BLaER1 treated with 17β-estradiol and CSF1 and Interleukin-3, amounts not matched to agents 10 nM and 100 nM (cell line): ENCODE results near the gene IARS2.

Source experiments
- H3K27ac ChIP-seq, 11 experiments: shearing (Covaris generic); formaldehyde crosslinking; 2 replicates each; pipeline ENCODE4 v1.8.1; 2022
- H3K27me3 ChIP-seq, 11 experiments: shearing (Covaris generic); formaldehyde crosslinking; 2 replicates each; pipeline ENCODE4 v1.8.1; 2022
- H3K36me3 ChIP-seq, 11 experiments: shearing (Covaris generic); formaldehyde crosslinking; 2 replicates each; pipeline ENCODE4 v1.8.1; 2022
- H3K4me1 ChIP-seq, 10 experiments: shearing (Covaris generic); formaldehyde crosslinking; 2 replicates each; pipeline ENCODE4 v1.8.1; 2022
- H3K4me2 ChIP-seq, 11 experiments: shearing (Covaris generic); formaldehyde crosslinking; 2 replicates each; pipeline ENCODE4 v1.8.1; 2022
- H3K4me3 ChIP-seq, 10 experiments: shearing (Covaris generic); formaldehyde crosslinking; 2 replicates each; pipeline ENCODE4 v1.8.1; 2022
- H3K9ac ChIP-seq, 11 experiments: shearing (Covaris generic); formaldehyde crosslinking; 2 replicates each; pipeline ENCODE4 v1.8.1; 2022
- H3K9me3 ChIP-seq, 11 experiments: shearing (Covaris generic); formaldehyde crosslinking; replicated peaks in 1 of 11; 2 replicates each; pipeline ENCODE4 v1.8.1; 2022
- H4K20me1 ChIP-seq, 11 experiments: shearing (Covaris generic); formaldehyde crosslinking; 2 replicates each; pipeline ENCODE4 v1.8.1; 2022
- Cebpa-rat ChIP-seq, 11 experiments: shearing (Covaris generic); IDR thresholded peaks; 2 replicates each; pipeline ENCODE4 v1.8.1; 2022

The IARS2 gene

DNA sequence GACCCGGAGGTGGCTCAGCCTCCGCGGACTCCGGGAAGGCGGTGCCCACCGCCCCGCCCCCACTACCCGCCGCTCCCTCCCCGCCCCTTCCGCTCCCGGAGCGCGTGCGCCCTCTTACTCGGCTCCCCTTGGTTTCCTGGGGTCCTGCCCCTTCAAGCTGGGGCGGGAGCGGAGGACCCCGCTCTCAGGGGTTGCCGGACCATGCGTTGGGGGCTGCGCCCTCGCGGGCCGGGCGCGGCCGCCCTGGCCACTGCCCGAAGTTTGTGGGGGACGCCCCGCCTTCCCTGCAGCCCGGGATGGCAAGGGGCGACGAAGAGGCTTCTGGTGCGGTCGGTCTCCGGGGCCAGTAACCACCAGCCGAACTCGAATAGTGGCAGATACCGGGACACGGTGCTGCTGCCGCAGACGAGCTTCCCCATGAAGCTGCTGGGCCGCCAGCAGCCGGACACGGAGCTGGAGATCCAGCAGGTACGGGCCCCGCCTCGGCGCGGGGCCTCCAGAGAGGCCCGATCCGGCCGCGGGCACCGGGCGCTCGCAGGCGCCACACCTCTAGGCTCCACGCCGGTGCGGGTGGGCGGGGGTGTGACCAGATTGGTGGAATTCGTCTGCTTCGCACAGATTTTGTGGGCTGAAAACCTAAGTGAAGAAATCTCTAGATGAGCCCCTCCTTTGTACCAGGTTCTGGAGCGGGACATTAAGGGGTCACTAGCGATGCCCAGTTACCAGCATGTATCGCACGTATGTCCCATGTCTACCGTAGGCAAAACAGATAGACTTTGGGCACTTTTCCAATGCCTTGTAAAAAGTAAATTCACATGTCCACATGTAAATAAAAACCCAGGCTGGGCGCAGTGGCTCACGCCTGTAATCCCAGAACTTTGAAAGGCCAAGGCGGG is at the start of gene IARS2:
Gene IARS2 (plus strand): TSS at position 117 of the 896 bp plus-strand sequence. CDS start 85 bp downstream, at position 202.
- peak within 1 kb of the TSS; percentile 86 to 98 (median 90) for H3K9ac ChIP-seq
- H4K20me1 ChIP-seq, result no peaks in the 10 kb centered on the region; a peak in 1 of 22 replicates
- H3K4me1 ChIP-seq, result peaks cover 17 to 25% (median 20%) of the 10 kb centered on the region in 10 experiments
- no peaks in the 10 kb centered on the region for H3K9me3 ChIP-seq
- peak within 1 kb of the TSS; percentile 62 to 92 (median 88) for H3K27ac ChIP-seq
- H3K27me3 ChIP-seq, result no peaks in the 10 kb centered on the region
- peak within 1 kb of the TSS; percentile 73 to 94 (median 86) for H3K4me2 ChIP-seq
- H3K4me3 ChIP-seq, result peak within 1 kb of the TSS; percentile 78 to 99 (median 95)
- peaks cover 24 to 40% (median 31%) of the 10 kb centered on the region in 11 experiments for H3K36me3 ChIP-seq
- TF ChIP-seq Cebpa-rat (IDR thresholded peaks at IDR 0.05), result no peak

DNA sequence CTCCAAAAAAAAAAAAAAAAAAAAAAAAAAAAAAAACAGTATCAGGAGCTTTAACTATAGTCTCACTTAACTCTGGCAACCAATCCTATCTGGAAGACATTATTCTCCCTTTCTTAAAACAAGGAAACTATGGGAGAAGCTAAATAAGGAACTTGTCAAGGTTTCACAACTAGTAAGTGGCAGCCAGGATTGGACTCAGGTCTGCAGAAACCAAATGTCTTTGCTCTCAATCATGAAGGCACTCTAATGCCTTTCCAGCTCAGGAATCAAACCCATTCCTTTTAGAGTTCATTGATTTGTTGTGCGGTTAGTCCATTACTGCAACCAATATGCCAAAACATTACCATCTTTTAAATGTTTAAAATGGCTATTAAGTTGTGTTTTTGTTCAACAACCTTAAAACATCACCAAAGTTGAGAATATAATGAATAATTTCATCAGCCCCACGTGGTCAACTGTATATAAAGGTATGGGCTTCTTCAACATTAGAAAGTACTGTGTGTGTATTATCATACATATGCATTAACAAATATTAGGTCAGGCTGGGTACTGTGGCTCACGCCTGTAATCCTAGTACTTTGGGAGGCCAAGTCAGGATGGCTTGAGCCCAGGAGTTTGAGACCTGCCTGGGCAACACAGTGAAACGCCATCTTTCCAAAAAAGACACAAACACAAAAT is 49.1 kb upstream of the IARS2 start:
- H3K4me2 ChIP-seq, result peak overlapping the region; percentile 73 to 100 (median 82)
- no peaks in the 10 kb centered on the region for H3K27me3 ChIP-seq
- no peaks in the 10 kb centered on the region for H3K9me3 ChIP-seq
- peaks cover 24 to 31% (median 28%) of the 10 kb centered on the region in 10 experiments for H3K4me1 ChIP-seq
- peak overlapping the region; percentile 77 to 90 (median 85) for H3K9ac ChIP-seq
- H3K27ac ChIP-seq, result peak overlapping the region in 3 of 11 experiments; percentile 70 to 82 (median 79); a peak in 3 of 22 replicates
- peak overlapping the region; percentile 78 to 97 (median 88) for H3K4me3 ChIP-seq
- peaks cover 1 to 54% (median 29%) of the 10 kb centered on the region in 11 experiments; a peak in 15 of 22 replicates for H4K20me1 ChIP-seq
- TF ChIP-seq Cebpa-rat (IDR thresholded peaks at IDR 0.05), result no peak
- H3K36me3 ChIP-seq, result peaks cover 15 to 30% (median 26%) of the 10 kb centered on the region in 11 experiments

DNA sequence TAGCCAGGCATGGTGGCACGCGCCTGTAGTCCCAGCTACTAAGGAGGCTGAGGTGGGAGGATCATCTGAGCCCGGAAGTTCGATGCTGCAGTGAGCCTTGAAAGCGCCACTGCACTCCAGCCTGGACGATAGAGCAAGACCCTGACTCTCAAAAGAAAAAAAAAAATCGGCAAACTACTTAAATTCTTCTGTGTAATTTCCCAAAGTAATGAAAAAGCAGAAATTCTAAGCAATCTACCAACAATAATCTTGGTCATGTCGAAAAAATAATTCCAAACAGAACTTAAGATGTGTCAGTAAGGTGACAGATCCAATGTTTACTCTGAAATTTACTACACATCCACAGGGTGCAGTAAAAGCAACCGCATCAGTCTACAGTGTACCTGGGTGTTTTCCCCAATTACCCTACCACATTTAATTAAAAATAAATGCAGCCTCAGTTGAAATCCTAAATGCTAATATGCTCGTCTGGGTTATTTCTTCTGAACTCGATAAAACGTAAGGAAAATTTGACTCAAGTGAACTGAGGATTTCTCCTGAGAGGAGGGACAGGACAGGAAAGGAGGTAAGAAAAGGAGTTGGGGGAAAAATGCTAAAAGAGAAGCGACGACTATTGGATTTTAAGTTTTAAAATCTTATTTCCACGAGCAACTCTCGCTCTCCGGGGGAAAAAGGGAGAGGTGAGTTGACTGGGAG is 48.4 kb upstream of the IARS2 start:
- Histone ChIP-seq H4K20me1 (peaks cover 0 to 48% (median 24%) of the 10 kb centered on the region in 11 experiments; a peak in 15 of 22 replicates), H3K9ac (peak overlapping the region; percentile 77 to 90 (median 85)), H3K27ac (peak overlapping the region; percentile 57 to 83 (median 70)), H3K4me3 (peak overlapping the region; percentile 78 to 97 (median 88)), H3K4me1 (peaks cover 24 to 31% (median 28%) of the 10 kb centered on the region in 10 experiments), H3K4me2 (peak overlapping the region; percentile 73 to 100 (median 82)), H3K27me3 (no peaks in the 10 kb centered on the region), H3K9me3 (no peaks in the 10 kb centered on the region), H3K36me3 (peaks cover 8 to 23% (median 19%) of the 10 kb centered on the region in 11 experiments; a peak in 19 of 22 replicates)
- TF ChIP-seq Cebpa-rat (IDR thresholded peaks at IDR 0.05), result no peak

DNA sequence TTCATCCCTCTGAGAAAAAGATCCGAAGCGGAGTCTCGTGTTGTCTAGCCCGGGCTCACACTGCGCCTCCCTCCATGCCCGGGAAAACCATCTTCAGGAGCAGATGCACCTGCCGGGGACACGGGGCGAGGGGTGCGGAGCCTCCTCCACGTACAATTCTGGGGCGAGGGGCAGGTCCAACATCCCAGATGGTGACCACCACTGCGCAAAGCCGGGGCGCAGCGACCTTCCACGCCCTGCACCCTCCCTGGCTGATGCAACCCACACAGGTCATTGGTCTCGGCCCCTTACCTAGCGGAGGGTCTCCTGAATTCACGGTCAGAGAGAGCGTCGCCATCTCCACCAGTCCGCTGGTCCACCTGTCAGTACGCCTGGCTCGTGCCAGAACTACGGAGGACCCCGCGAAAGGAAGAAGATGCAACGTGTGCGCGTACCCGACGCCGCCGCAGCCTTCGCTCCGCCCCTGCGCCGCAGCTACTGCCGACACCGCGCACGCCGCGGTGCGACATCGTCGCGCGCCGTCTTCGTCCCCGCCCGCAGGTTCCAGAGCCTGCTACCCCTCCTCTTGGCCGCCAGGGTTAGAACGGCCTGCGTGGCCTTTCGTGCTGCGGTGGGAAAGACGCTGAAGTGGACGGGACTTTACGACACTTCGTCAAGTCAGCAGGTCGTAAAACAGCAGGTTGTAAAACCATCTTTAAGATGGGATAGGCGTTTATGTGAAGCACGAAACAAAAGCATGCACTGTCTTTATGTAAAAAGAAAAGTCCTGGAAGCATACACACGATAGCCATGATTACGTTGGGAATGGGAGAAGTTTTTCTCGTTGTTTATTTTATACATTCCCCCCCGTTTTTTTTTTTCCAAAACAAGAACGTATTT is 47.6 kb upstream of the IARS2 start, which contains the start of gene EPRS1:
Gene EPRS1 (minus strand): TSS at position 454 of the 879 bp plus-strand sequence. CDS start 117 bp downstream, at position 337.
- Histone ChIP-seq H3K9me3 (no peaks in the 10 kb centered on the region), H3K4me1 (peaks cover 24 to 31% (median 28%) of the 10 kb centered on the region in 10 experiments), H4K20me1 (peaks cover 0 to 40% (median 16%) of the 10 kb centered on the region in 11 experiments; a peak in 13 of 22 replicates), H3K4me3 (peak within 1 kb of the TSS; percentile 78 to 97 (median 88)), H3K9ac (peak within 1 kb of the TSS; percentile 77 to 90 (median 85)), H3K27ac (peak within 1 kb of the TSS; percentile 57 to 83 (median 77)), H3K4me2 (peak within 1 kb of the TSS; percentile 73 to 100 (median 82)), H3K36me3 (peaks cover under 1 to 15% (median 12%) of the 10 kb centered on the region in 11 experiments; a peak in 17 of 22 replicates), H3K27me3 (no peaks in the 10 kb centered on the region)
- TF ChIP-seq Cebpa-rat (IDR thresholded peaks at IDR 0.05), result no peak

DNA sequence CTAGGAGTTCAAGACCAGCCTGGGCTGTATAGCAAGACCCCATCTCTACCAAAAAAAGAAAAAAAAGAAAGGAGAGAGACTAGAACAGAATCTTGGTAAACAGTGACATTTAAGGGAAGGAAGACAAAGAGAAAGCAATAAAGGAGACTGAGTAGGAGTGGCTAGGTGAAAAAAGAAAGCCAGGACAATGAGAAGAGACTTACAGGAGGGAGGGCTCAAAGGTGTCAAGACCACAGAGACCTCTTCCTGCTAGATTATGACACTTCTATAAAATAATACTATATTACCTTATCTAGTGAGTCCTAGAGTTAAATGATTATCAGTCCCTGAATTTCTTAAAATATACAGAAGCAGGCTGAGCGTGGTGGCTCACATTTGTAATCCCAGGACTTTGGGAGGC is 37.6 kb upstream of the IARS2 start:
- Histone ChIP-seq H3K27me3 (no peaks in the 10 kb centered on the region), H3K27ac (no peak overlapping the region), H3K9me3 (no peaks in the 10 kb centered on the region), H3K4me3 (no peak overlapping the region), H3K4me1 (no peaks in the 10 kb centered on the region), H3K36me3 (peaks cover 43 to 75% (median 53%) of the 10 kb centered on the region in 11 experiments), H3K4me2 (no peak overlapping the region), H3K9ac (no peak overlapping the region), H4K20me1 (no peaks in the 10 kb centered on the region)
- no peak for TF ChIP-seq Cebpa-rat (IDR thresholded peaks at IDR 0.05)

DNA sequence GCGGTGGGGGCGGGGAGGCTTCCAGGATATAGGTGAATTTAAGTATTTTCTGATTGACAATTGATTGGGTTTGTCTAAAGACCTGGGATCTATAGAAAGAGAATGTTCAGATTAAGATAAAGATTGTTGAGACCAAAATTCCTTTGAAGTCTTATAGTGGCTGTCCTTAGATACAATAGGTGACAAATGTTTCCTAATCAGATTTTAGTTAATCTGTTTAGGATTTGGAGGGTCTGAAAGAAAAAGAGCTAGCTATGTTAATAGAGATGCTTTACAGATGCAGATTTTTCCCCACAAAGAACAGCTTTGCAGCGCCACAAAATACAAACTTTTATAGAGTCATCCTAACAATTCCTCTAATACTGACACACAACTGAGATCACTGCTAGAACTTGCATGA is 33.1 kb upstream of the IARS2 start:
- Histone ChIP-seq H3K4me1 (no peaks in the 10 kb centered on the region), H3K9ac (no peak overlapping the region), H3K36me3 (peaks cover 77 to 96% (median 87%) of the 10 kb centered on the region in 11 experiments), H3K4me3 (no peak overlapping the region), H3K9me3 (peaks cover 0 to 7% (median 4%) of the 10 kb centered on the region in 11 experiments; a peak in 4 of 22 replicates), H4K20me1 (no peaks in the 10 kb centered on the region), H3K27ac (no peak overlapping the region), H3K27me3 (no peaks in the 10 kb centered on the region), H3K4me2 (no peak overlapping the region)
- no peak for TF ChIP-seq Cebpa-rat (IDR thresholded peaks at IDR 0.05)

DNA sequence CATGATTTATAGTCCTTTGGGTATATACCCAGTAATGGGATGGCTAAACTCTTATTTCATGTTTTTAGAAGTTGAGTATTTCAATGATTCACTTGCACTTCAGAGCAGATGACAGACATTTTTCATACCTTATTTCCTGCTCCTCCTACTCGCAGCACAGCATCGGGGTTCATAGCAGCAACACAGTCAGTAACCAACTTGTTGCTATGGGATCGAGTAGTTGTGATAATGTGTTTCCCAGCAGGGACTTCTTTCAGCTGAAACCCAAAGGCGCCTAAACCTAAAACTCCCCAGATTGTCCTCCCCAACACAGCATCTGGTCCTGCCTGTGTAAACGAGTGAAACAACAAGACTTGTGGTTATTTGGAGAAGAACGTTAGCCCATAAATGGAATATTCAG is 31.3 kb upstream of the IARS2 start:
- Histone ChIP-seq H3K9ac (no peak overlapping the region), H3K27ac (no peak overlapping the region), H3K4me3 (no peak overlapping the region), H4K20me1 (no peaks in the 10 kb centered on the region), H3K27me3 (no peaks in the 10 kb centered on the region), H3K4me2 (no peak overlapping the region), H3K4me1 (no peaks in the 10 kb centered on the region), H3K9me3 (peaks cover 0 to 7% (median 4%) of the 10 kb centered on the region in 11 experiments; a peak in 4 of 22 replicates), H3K36me3 (peaks cover 81 to 97% (median 89%) of the 10 kb centered on the region in 11 experiments)
- TF ChIP-seq Cebpa-rat (IDR thresholded peaks at IDR 0.05), result no peak
